VCaP (cell line): ENCODE results near the gene LTBP1.
"Not testable (repeated sequence)": the region's sequence is repeated elsewhere in the genome, so short reads cannot be mapped to it uniquely, and the experiment has no call there.

Source experiments
- H3K27ac ChIP-seq: fragments of 450-650 bp; 2 replicates; pipeline ENCODE4 v1.5.1; 2017
- CTCF ChIP-seq: fragments of 450-650 bp; conservative IDR thresholded peaks from 2 replicates; pipeline ENCODE4 v1.5.1; 2017; ENCODE audit warnings: mild to moderate bottlenecking, moderate library complexity

The LTBP1 gene

GRCh38 chr2:32965523-32966171 lies 18.9 kb downstream of the LTBP1 start:
- H3K27ac ChIP-seq = no peak overlapping the region
- no peak for TF ChIP-seq CTCF

GRCh38 chr2:32969444-32970162 lies 22.9 kb downstream of the LTBP1 start:
- H3K27ac ChIP-seq = no peak overlapping the region
- TF ChIP-seq CTCF = no peak

GRCh38 chr2:32973772-32974171 lies 27.0 kb downstream of the LTBP1 start:
- H3K27ac ChIP-seq = not testable (repeated sequence)

GRCh38 chr2:32976409-32977063 lies 29.8 kb downstream of the LTBP1 start:
- H3K27ac ChIP-seq = no peak overlapping the region
- no peak for TF ChIP-seq CTCF

GRCh38 chr2:32977228-32977758 lies 30.5 kb downstream of the LTBP1 start:
- no peak for TF ChIP-seq CTCF
- H3K27ac ChIP-seq = no peak overlapping the region

GRCh38 chr2:32981612-32982011 lies 34.9 kb downstream of the LTBP1 start:
- TF ChIP-seq CTCF = no peak
- H3K27ac ChIP-seq = no peak overlapping the region

- H3K27ac ChIP-seq = not testable (repeated sequence)
Measured at GRCh38 chr2:32983193-32983924, 36.6 kb downstream of the LTBP1 start.

- no peak overlapping the region for H3K27ac ChIP-seq
- TF ChIP-seq CTCF = no peak
Measured at GRCh38 chr2:32986480-32986879, 39.7 kb downstream of the LTBP1 start.
